ENCODE data around the gene UBE2Q1.

UBE2Q1 gene

GRCh38 chr1:154577346-154578057 is 19.0 kb upstream of the UBE2Q1 start:
- DNase-seq (ENCODE audit: low spot score), result no peak

DNA sequence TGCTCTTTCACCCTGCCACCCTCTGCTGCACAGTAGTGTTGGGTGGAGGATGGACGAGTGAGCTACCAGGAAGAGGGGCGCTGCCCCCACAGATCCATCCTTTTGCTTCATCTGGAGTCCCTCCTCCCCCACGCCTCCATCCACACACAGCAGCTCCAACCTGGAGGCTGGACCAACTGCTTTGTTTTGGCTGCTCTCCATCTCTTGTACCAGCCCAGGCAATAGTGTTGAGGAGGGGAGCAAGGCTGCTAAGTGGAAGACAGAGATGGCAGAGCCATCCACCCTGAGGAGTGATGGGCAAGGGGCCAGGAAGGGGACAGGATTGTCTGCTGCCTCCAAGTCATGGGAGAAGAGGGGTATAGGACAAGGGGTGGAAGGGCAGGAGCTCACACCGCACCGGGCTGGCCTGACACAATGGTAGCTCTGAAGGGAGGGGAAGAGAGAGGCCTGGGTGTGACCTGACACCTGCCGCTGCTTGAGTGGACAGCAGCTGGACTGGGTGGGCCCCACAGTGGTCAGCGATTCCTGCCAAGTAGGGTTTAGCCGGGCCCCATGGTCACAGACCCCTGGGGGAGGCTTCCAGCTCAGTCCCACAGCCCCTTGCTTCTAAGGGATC is 17.6 kb upstream of the UBE2Q1 start:
- DNase-seq (ENCODE audit: low spot score), result no peak

- no peak for DNase-seq (ENCODE audit: low spot score)
Measured at GRCh38 chr1:154575147-154575927, 16.9 kb upstream of the UBE2Q1 start.

GRCh38 chr1:154574716-154575115 is 16.3 kb upstream of the UBE2Q1 start:
- DNase-seq (ENCODE audit: low spot score), result no peak

GRCh38 chr1:154573168-154573510 is 14.7 kb upstream of the UBE2Q1 start:
- DNase-seq (ENCODE audit: low spot score), result no peak

DNA sequence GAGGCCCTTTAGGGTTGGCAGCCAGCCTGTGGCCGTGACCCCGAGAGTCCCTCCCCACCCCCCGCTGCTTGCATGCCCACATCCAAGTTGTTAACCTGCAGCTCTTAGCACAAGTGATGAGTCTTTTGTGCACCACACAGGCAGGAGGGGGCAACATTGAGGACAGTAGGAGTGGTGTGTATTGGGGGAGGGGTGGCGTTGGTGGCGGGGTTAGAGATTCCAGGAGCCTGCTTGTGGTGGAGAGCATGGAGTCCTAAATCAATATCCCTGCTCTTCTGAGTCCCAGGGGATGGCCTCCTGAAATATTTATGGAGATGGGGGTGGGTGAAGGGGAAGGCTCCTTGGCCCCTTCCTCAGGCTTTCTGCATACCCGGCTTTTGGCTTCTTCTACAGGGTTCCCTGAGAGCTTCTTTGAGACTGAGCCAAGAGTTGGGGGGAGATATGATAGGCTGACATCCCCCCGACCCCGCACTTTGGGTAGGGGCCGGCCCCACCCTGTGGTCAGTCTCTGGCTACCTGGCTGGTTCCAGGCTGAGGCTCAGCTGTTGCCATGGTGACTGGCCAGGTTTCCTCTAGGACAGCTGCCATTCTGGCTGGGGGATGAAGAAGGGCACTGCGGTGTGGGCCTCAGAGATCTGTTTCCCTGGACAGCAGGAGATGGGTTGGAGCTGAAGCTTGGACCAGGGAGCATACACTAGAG is 14.2 kb upstream of the UBE2Q1 start:
- no peak for DNase-seq (ENCODE audit: low spot score)

- no peak for DNase-seq (ENCODE audit: low spot score)
Measured at GRCh38 chr1:154571964-154572288, 13.5 kb upstream of the UBE2Q1 start.

GRCh38 chr1:154571244-154571963 is 12.9 kb upstream of the UBE2Q1 start:
- no peak for DNase-seq (ENCODE audit: low spot score)

DNA sequence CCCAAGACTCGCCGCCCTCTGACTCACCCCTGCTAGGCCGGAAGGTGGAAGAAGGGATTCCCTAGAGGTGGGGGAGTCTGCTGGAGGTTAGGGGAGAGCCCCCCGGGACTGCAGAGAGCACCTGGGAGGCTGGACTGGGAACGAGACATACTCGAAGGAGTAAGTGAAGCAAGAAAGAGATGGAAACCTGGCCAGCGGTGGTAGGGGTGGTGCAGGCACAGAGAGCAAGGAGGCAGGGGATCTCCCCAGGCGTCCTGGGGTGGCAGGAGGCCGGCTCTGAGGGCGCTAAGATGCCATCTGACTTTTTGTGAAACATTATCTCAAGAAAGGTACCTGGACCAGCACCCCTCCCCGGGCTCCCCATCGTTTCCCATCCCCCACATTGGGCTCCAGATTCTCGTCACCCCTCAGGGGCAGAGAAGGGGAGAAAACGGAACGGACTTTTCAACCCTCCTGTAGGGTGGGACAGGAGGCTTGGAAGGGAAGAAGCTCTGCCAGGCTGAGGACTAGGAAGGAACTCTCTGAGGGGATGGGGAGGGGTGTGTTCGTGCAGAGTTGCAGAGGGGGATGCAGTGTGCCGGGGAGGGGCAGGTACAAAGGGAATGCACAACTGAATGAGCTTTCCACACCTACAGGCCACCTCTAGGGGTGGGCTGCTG is 9.8 kb upstream of the UBE2Q1 start:
- no peak for DNase-seq (ENCODE audit: low spot score)

DNA sequence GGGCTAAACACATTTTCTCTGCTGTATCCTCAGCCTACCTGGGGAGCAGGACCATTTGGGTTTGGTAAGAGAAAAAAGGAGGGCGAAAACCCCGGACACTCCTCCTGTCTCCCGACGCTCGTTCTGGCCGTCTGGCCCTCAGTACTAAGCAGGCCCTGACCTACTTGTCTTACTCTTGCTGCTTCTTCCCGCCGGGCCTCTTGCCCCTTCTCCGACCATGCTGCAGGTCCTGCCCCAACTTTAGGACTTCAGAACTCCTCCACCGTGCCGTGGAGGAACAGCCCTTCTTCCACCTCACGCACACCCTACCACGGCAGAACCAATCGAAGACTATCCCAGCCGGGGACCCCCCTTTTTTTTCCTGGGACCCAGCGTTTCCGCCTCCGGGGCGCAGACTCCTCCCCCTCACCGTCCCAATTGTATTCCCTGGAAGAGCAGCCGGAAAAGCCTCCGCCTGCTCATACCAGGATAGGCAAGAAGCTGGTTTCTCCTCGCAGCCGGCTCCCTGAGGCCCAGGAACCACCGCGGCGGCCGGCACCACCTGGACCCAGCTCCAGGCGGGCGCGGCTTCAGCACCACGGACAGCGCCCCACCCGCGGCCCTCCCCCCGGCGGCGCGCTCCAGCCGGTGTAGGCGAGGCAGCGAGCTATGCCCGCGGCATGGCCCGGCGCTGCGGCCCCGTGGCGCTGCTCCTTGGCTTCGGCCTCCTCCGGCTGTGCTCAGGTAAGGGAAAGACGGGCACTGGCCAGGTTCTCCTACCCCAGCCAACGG is 9.1 kb upstream of the UBE2Q1 start, which contains the start of gene CHRNB2:
Gene CHRNB2, plus strand, starts transcription at position 393 of the 771 bp plus-strand sequence. Its CDS starts 267 bp downstream, at position 660.
- DNase-seq (ENCODE audit: low spot score), result peak; percentile 29

DNA sequence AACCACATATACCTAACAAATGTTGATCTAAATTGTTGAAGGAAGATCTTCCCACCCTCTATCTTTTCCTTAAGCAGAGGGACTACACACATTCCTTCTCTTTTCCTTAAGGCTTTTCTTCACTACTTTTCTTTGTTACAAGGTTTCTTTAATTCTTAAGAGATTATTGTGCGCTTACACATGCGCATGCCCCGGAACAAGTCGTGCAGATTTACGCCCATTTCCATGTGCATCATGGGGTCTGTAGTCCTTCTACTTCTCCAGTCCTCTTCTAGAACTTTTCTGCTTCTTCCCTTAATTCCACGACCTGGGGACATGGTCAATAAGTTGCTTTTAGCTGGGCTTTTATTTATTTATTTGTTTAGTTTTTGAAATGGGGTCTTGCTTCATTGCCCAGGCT is 7.4 kb upstream of the UBE2Q1 start:
- no peak for DNase-seq (ENCODE audit: low spot score)

- DNase-seq (ENCODE audit: low spot score), result peak; percentile 95
Measured at GRCh38 chr1:154559466-154560044, 1.1 kb upstream of the UBE2Q1 start.

GRCh38 chr1:154558720-154559465 is 431 bp upstream of the UBE2Q1 start:
- DNase-seq (ENCODE audit: low spot score), result peak; percentile 99

DNA sequence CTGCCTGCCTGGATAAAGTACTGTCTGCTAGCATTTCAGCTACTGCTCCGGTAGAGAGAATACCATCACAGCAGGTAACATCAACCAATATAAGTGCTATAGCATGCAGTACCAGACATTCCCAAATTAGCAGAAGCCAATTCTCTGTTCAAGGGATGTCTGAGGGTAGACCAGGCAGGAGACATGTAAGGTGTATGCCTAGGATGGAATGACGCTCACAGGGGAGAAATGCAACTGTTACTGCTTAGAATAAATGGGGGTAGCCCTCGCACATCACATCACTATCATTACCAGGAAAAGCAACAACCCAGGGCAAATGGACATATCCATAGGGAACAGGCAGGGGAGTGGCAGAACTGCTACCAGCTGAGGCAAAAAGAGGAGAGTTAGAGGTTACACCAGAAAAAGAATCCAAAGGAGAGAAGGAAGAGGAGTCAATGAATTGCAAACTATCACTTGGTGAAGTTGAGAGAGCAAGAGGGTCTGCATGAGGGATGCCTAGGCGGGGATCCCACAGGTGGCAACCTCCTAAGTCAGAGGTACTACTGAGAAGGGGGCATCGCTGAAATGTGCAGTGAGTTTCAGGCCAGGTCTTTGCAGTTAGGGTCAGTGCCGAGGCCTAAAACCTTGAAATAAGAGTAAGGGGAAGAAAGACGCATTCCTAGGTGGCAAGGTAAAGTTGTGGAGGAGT is 1.1 kb downstream of the UBE2Q1 start:
- no peak for DNase-seq (ENCODE audit: low spot score)

DNA sequence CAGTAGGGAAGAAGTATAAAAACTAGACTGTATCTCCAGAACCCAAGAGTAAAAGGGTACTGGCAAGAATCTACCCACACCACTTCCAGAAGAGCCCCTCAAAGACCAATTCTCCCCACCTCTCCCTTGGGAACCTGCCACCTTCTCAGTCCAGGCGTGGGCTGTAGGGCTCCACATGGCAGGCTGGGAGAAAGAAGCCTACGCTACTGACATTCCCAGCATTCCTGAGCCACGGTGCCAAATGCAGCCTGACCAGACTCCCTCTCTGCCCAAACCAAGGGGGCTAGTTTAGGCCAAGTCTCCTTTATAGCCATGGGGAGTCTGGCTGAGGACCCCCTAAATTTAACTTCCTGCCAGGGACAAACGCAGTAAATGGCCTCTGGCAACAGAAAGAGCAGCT is 2.0 kb downstream of the UBE2Q1 start:
- DNase-seq (ENCODE audit: low spot score), result no peak

DNA sequence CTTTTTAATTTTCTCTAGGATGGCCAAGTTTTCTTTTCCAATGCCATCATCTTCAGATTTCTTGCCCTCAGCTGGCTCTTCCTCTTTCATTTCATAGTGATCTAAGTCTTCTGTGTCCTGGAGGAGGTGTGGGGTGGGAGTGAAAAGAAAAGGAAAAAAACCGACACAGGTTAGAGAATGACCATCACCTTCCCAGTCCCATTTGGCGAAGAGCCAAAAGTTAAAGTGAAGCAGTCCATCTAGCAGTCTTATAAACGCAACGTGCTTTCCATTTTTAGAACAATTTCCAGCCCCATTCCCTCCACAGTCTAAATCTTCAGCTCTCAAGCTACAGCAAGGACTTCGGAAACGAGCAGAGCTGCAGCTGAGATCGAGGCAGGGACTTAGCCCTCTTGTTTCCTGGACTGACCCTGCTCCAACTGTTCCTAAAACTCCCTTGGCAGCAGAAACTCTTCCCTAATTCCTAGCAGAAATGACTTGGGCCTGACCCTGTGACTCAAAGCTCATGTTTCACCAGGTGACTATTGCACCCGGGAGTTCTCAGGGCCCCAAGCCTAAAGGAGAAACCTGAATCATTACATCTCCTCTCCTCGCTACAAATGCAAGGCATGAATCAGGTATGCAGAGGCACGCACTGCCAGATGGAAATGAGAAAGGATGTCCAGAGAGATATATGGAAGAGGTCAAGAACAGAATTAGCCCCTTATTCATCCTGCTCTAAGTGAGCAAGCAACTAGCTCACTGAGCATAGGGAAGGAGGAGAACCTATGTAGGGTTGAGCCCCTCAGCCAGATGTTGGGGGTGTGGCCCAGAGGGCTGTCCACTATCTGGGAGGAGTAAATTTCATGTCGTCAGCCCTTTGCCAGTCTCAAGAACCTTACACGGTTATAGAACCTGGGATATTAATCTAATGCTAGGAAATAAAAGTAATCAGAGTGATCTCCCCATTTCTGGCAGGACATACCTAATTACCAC is 5.1 kb downstream of the UBE2Q1 start:
- DNase-seq (ENCODE audit: low spot score), result no peak

DNA sequence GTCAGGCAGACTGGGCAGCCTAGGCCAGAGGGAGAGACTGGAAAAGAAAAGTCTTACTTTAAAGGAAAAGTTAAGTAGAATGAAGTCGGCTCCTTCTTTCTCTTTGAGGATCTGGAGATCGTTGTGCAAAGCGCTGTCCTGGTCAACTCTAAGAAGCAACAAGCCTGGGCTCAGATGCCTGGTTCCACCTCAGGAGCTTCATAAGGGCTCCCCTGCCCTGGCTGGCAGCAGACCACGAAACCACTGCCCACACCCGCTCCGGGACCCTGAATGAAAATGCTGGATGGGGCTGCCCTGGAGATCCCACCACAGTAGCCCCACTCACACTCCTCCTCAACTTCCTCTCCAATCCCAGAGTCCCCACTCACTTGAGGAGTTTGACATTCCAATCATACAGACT is 6.4 kb downstream of the UBE2Q1 start:
- DNase-seq (ENCODE audit: low spot score), result no peak

GRCh38 chr1:154551474-154551873 is 7.0 kb downstream of the UBE2Q1 start:
- no peak for DNase-seq (ENCODE audit: low spot score)

All from globus pallidus (tissue), 1 donor.